Left ventricle myocardium inferior (tissue), 1 donor: ENCODE data around the gene SLC7A6OS. TPM values are rescaled to one million over a fixed set of nuclear protein-coding genes. Genes with fewer than 3 reads are reported as not detected.

Source experiments
- DNase-seq: peaks from one replicate; pipeline ENCODE4 v3.0.0-alpha.2; 2020
- H3K27ac ChIP-seq: fragments of 200-600 bp; replicated peaks from 2 replicates; pipeline ENCODE4 v1.8.0; 2021
- H3K27me3 ChIP-seq: fragments of 200-600 bp; 2 replicates; pipeline ENCODE4 v1.8.0; 2021; ENCODE audit warnings: low read depth
- H3K36me3 ChIP-seq: fragments of 200-600 bp; 2 replicates; pipeline ENCODE4 v1.8.0; 2021
- H3K4me1 ChIP-seq: fragments of 200-600 bp; 2 replicates; pipeline ENCODE4 v1.8.0; 2021
- H3K4me3 ChIP-seq: fragments of 200-600 bp; 2 replicates; pipeline ENCODE4 v1.8.0; 2021; ENCODE audit warnings: mild to moderate bottlenecking, moderate library complexity
- H3K9me3 ChIP-seq: fragments of 200-600 bp; replicated peaks from 2 replicates; pipeline ENCODE4 v1.8.0; 2021
- CTCF ChIP-seq: fragments of 200-600 bp; IDR thresholded peaks from 2 replicates; pipeline ENCODE4 v1.8.0; 2021; ENCODE audit warnings: antibody characterized with exemption, mild to moderate bottlenecking, borderline replicate concordance
- intact Hi-C: fragments of 100-400 bp; cut with micrococcal nuclease; formaldehyde crosslinking; loops from one replicate; pipeline ENCODE4 v1.11.0; 2022
- total RNA-seq: library from RNA; stranded (reverse); fragmentation: NEBNext Ultra II Directional; extraction: Animal tissue kit (Norgen Biotek cat#: 25700); gene quantifications from one replicate; pipeline ENCODE4 v1.2.1, GENCODE V29; 2021
- donor health status: DM: no; HTN: yes; CAD: no; lungs with severe emphysema.

The SLC7A6OS gene
- total RNA-seq, 1 donor from 2014 or later, result 13.6 TPM

DNA sequence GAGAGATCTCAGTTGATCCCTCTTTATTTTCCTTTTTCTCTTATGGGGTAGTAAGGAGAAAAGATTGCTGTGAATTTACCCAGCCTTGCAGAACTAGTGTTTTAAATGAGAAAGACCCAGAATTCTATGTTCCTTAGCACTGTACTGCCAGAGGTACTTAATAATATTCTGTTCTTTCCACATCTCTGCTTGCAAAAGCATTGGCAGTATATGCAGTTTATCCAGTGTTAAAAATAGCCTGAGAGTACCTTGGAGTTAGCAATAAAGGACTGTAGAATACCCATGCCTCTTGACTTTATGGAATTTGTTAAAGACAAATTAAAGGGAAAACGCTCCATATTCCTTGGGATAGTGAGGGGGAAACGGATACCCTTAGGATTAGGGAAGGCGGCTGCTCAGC is 34.5 kb downstream of the SLC7A6OS start:
- peaks cover 43% of the 10 kb centered on the region for H3K36me3 ChIP-seq

DNA sequence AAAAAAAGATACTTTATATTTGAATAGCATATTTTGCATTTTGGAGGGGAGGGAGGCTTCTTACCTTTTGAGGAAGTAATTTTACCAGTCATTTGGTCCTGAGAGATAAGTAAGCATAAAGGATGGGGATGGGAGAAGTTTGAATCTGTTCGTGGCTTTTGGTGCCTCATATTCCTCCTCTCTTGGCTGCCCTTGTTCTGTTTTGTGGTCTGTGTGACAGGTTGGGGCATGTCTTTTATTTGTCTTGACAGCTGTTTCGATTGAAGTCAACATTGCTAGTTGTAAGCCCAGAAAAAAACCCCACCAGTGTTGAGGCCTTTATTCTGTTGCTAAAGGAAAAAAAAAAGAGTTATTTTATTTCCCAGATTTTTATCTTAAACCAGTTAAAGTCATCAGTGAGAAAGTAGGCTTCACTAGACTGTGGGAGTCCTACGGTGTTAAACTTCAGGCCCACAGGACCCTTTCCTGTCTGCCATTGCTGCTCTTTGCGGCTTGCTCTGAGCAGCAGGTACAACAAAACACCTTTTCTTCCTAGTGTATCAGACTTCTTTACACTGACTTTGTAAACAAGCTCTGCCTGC is 35.0 kb downstream of the SLC7A6OS start:
- Histone ChIP-seq H3K4me3 (peak overlapping the region; percentile 26), H3K27me3 (no peaks in the 10 kb centered on the region), H3K27ac (peak overlapping the region; percentile 99), H3K36me3 (peaks cover 42% of the 10 kb centered on the region), H3K4me1 (peaks cover 94% of the 10 kb centered on the region), H3K9me3 (no peaks in the 10 kb centered on the region)
- TF ChIP-seq CTCF, result no peak
- intact Hi-C loops, result no loop called here
- DNase-seq, result no peak

More for the DNA sequence above, 34.5 kb downstream of the SLC7A6OS start:
- peaks cover 94% of the 10 kb centered on the region for H3K4me1 ChIP-seq
- peak overlapping the region; percentile 99 for H3K27ac ChIP-seq
- intact Hi-C loops, result no loop called here
- no peaks in the 10 kb centered on the region for H3K9me3 ChIP-seq
- peak overlapping the region; percentile 26 for H3K4me3 ChIP-seq
- H3K27me3 ChIP-seq, result no peaks in the 10 kb centered on the region
- TF ChIP-seq CTCF, result no peak
- no peak for DNase-seq

DNA sequence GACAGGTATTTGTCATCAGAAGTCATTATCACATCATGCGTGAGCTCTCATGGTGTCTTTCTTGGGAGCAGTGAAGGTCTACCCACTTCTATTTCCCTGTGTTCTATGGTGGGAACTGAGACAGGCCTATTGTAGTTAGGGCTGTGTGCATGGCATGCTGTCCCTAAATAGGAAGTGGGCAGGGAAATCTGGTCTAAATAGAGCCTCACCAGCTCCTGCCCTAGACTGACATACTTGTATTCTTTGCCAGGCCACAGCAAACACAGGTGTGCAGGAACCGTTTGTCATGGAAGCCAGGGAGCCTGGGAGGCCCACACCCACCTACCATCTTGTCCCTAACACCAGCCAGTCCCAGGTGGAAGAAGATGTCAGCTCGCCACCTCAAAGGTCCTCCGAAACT is 36.3 kb downstream of the SLC7A6OS start:
- no peak for DNase-seq
- TF ChIP-seq CTCF, result no peak
- H3K4me1 ChIP-seq, result peaks cover 94% of the 10 kb centered on the region
- H3K9me3 ChIP-seq, result no peaks in the 10 kb centered on the region
- no peaks in the 10 kb centered on the region for H3K27me3 ChIP-seq
- intact Hi-C loops, result no loop called here
- peak overlapping the region; percentile 26 for H3K4me3 ChIP-seq
- H3K36me3 ChIP-seq, result peaks cover 37% of the 10 kb centered on the region
- peak overlapping the region; percentile 99 for H3K27ac ChIP-seq

- Histone ChIP-seq H3K27ac (peak overlapping the region; percentile 99), H3K4me3 (no peak overlapping the region), H3K4me1 (peaks cover 94% of the 10 kb centered on the region), H3K9me3 (no peaks in the 10 kb centered on the region), H3K36me3 (peaks cover 37% of the 10 kb centered on the region), H3K27me3 (no peaks in the 10 kb centered on the region)
- TF ChIP-seq CTCF, result no peak
- intact Hi-C loops, result no loop called here
- DNase-seq, result no peak
Observed at GRCh38 chr16:68273896-68274295, 36.9 kb downstream of the SLC7A6OS start.

GRCh38 chr16:68273459-68273858 is 37.3 kb downstream of the SLC7A6OS start:
- peak overlapping the region; percentile 99 for H3K27ac ChIP-seq
- H3K4me3 ChIP-seq, result no peak overlapping the region
- H3K36me3 ChIP-seq, result peaks cover 42% of the 10 kb centered on the region
- H3K27me3 ChIP-seq, result no peaks in the 10 kb centered on the region
- TF ChIP-seq CTCF, result no peak
- no peak for DNase-seq
- H3K9me3 ChIP-seq, result no peaks in the 10 kb centered on the region
- intact Hi-C loops, result no loop called here
- H3K4me1 ChIP-seq, result peaks cover 95% of the 10 kb centered on the region
